GM12892 (cell line): ENCODE data around the gene TNKS1BP1.

ENCODE experiments used
- POLR2A ChIP-seq: IDR thresholded peaks from 2 replicates; pipeline ENCODE4 v1.6.1; 2011; ENCODE audit warnings: low read depth, low read length, control low read depth
- POLR2AphosphoS5 ChIP-seq: IDR thresholded peaks from 2 replicates; pipeline ENCODE4 v1.6.1; 2011; ENCODE audit warnings: low read depth, low read length, control low read depth

GRCh38 chr11:57336111-57336666, 11.4 kb upstream of the TNKS1BP1 start:
- no peak for TF ChIP-seq POLR2A
- 0 out of 2 replicates have a peak, but pooled peaks have one; percentile 12 for TF ChIP-seq POLR2AphosphoS5
